DND-41 (cell line): ENCODE data around the gene BPIFB1.

ENCODE experiments used
- ATAC-seq: fragments of 200-7000 bp; cut with Tn5 transposase; 3 replicates; pipeline ENCODE4 v1.9.1; 2021; ENCODE audit warnings: low read depth; ENCODE audit not compliant: insufficient read depth
- DNase-seq: peaks from one replicate; pipeline ENCODE4 v3.0.0-alpha.2; 2020
- H2AFZ ChIP-seq: 2 replicates; pipeline ENCODE4 v1.6.0; 2012; ENCODE audit warnings: low read depth, low read length
- H3K27ac ChIP-seq: 2 replicates; pipeline ENCODE4 v1.5.1; 2012; ENCODE audit warnings: low read length, inconsistent platforms
- H3K27me3 ChIP-seq: fragments of 200-600 bp; sonication (generic); 2 replicates; pipeline ENCODE4 v1.6.0; 2012; ENCODE audit warnings: low read length, mild to moderate bottlenecking, inconsistent platforms; ENCODE audit not compliant: insufficient read depth, poor library complexity
- H3K36me3 ChIP-seq: 2 replicates; pipeline ENCODE4 v1.5.1; 2012; ENCODE audit warnings: low read length, inconsistent platforms; ENCODE audit not compliant: insufficient read depth
- H3K4me1 ChIP-seq: 2 replicates; pipeline ENCODE4 v1.5.1; 2012; ENCODE audit warnings: mild to moderate bottlenecking, low read length; ENCODE audit not compliant: insufficient read depth
- H3K4me2 ChIP-seq: 2 replicates; pipeline ENCODE4 v1.6.0; 2012; ENCODE audit warnings: mild to moderate bottlenecking, moderate library complexity, low read length, inconsistent platforms; ENCODE audit not compliant: insufficient read depth
- H3K4me3 ChIP-seq, 2 experiments: fragments of 200-600 bp in 1 of 2; shearing (Covaris generic) in 1 of 2; 2 replicates each; pipeline ENCODE4 v1.5.1; 2012 to 2016; ENCODE audit warnings: inconsistent platforms in 2 of 2, low read length in 2 of 2, mild to moderate bottlenecking in 2 of 2, low read depth in 1 of 2, moderate library complexity in 1 of 2
- H3K79me2 ChIP-seq: 2 replicates; pipeline ENCODE4 v1.6.0; 2012; ENCODE audit warnings: low read length, inconsistent platforms; ENCODE audit not compliant: insufficient read depth
- H3K9ac ChIP-seq: 2 replicates; pipeline ENCODE4 v1.6.0; 2012; ENCODE audit warnings: low read depth, mild to moderate bottlenecking, inconsistent platforms, low read length, moderate library complexity
- H3K9me3 ChIP-seq: 2 replicates; pipeline ENCODE4 v1.5.1; 2012; ENCODE audit warnings: low read length, moderate library complexity, mild to moderate bottlenecking, inconsistent platforms; ENCODE audit not compliant: insufficient read depth, severe bottlenecking
- H4K20me1 ChIP-seq: 2 replicates; pipeline ENCODE4 v1.6.0; 2012; ENCODE audit warnings: low read length; ENCODE audit not compliant: insufficient read depth
- CTCF ChIP-seq: IDR thresholded peaks from 2 replicates; pipeline ENCODE4 v1.5.1; 2012; ENCODE audit warnings: borderline replicate concordance, low read length, moderate library complexity, mild to moderate bottlenecking; ENCODE audit not compliant: poor library complexity, severe bottlenecking; ENCODE audit errors: extremely low read depth
- EZH2 ChIP-seq: IDR thresholded peaks from 3 replicates; pipeline ENCODE4 v1.6.1; 2012; ENCODE audit warnings: borderline replicate concordance, low read depth, mild to moderate bottlenecking, moderate library complexity, low read length, inconsistent platforms; ENCODE audit not compliant: severe bottlenecking

The BPIFB1 gene

GRCh38 chr20:33290852-33291251 is 7.8 kb downstream of the BPIFB1 start:
- no peaks in the 10 kb centered on the region for H3K36me3 ChIP-seq
- H3K79me2 ChIP-seq = no peaks in the 10 kb centered on the region
- peaks cover 33% of the 10 kb centered on the region for H3K27me3 ChIP-seq
- TF ChIP-seq CTCF (no peak), EZH2 (no peak)
- DNase-seq = no peak
- H4K20me1 ChIP-seq = 0 out of 2 replicates have a peak, but pooled peaks cover 3% of the 10 kb centered on the region
- no peak overlapping the region for H3K27ac ChIP-seq
- H3K9ac ChIP-seq = no peak overlapping the region
- H3K9me3 ChIP-seq = no peaks in the 10 kb centered on the region
- H3K4me3 ChIP-seq = no peak overlapping the region
- H2AFZ ChIP-seq = no peak overlapping the region
- no peaks in the 10 kb centered on the region for H3K4me1 ChIP-seq
- ATAC-seq = no peak
- H3K4me2 ChIP-seq = no peak overlapping the region

GRCh38 chr20:33291416-33291815 is 8.4 kb downstream of the BPIFB1 start:
- no peak overlapping the region for H3K4me2 ChIP-seq
- H3K4me1 ChIP-seq = no peaks in the 10 kb centered on the region
- H3K27ac ChIP-seq = no peak overlapping the region
- DNase-seq (no peak), ATAC-seq (no peak)
- H3K36me3 ChIP-seq = no peaks in the 10 kb centered on the region
- H3K79me2 ChIP-seq = no peaks in the 10 kb centered on the region
- TF ChIP-seq CTCF (no peak), EZH2 (no peak)
- H4K20me1 ChIP-seq = 0 out of 2 replicates have a peak, but pooled peaks cover 3% of the 10 kb centered on the region
- peaks cover 31% of the 10 kb centered on the region for H3K27me3 ChIP-seq
- no peak overlapping the region for H3K4me3 ChIP-seq
- H3K9ac ChIP-seq = no peak overlapping the region
- H3K9me3 ChIP-seq = no peaks in the 10 kb centered on the region
- H2AFZ ChIP-seq = no peak overlapping the region

- Histone ChIP-seq H3K27ac (no peak overlapping the region), H3K4me1 (no peaks in the 10 kb centered on the region), H3K4me3 (no peak overlapping the region), H3K27me3 (peaks cover 26% of the 10 kb centered on the region), H3K9me3 (no peaks in the 10 kb centered on the region), H3K79me2 (no peaks in the 10 kb centered on the region), H3K36me3 (no peaks in the 10 kb centered on the region), H3K9ac (no peak overlapping the region), H2AFZ (no peak overlapping the region), H3K4me2 (no peak overlapping the region), H4K20me1 (0 out of 2 replicates have a peak, but pooled peaks cover 3% of the 10 kb centered on the region)
- ATAC-seq (peak; percentile 69), DNase-seq (peak; percentile 70)
- TF ChIP-seq CTCF (peak; percentile 100), EZH2 (no peak)
These were observed 8.9 kb downstream of the BPIFB1 start for GRCh38 chr20:33291830-33292355.
